Ectodermal cell (in vitro differentiated cells): ENCODE data around the gene NIPA2.

ENCODE experiments used
- H3K27ac ChIP-seq: 2 replicates; pipeline ENCODE4 v1.7.0; 2013; ENCODE audit warnings: mild to moderate bottlenecking, low read depth, low read length; ENCODE audit not compliant: insufficient read depth, poor library complexity, severe bottlenecking
- H3K27me3 ChIP-seq: 2 replicates; pipeline ENCODE4 v1.7.0; 2013; ENCODE audit warnings: mild to moderate bottlenecking, low read length; ENCODE audit not compliant: insufficient read depth, control insufficient read depth, poor library complexity, severe bottlenecking
- H3K36me3 ChIP-seq: one replicate; pipeline ENCODE4 v1.7.0; 2013; ENCODE audit warnings: low read length; ENCODE audit not compliant: control insufficient read depth, insufficient read depth
- H3K4me1 ChIP-seq: one replicate; pipeline ENCODE4 v1.7.0; 2013; ENCODE audit warnings: low read length; ENCODE audit not compliant: control insufficient read depth, insufficient read depth
- H3K4me3 ChIP-seq: 2 replicates; pipeline ENCODE4 v1.7.0; 2013; ENCODE audit warnings: low read depth, low read length, control low read depth; ENCODE audit not compliant: insufficient read depth
- H3K9me3 ChIP-seq: 2 replicates; pipeline ENCODE4 v1.7.0; 2013; ENCODE audit warnings: mild to moderate bottlenecking, low read length, moderate library complexity; ENCODE audit not compliant: control insufficient read depth
- WGBS, 2 experiments: methylation state at CpG; one replicate each; pipeline ENCODE4 v1.1.7; 2013; ENCODE audit warnings: missing lambda C conversion rate in 2 of 2; 5-methylcytosine and 5-hydroxymethylcytosine counted together

Gene NIPA2

DNA sequence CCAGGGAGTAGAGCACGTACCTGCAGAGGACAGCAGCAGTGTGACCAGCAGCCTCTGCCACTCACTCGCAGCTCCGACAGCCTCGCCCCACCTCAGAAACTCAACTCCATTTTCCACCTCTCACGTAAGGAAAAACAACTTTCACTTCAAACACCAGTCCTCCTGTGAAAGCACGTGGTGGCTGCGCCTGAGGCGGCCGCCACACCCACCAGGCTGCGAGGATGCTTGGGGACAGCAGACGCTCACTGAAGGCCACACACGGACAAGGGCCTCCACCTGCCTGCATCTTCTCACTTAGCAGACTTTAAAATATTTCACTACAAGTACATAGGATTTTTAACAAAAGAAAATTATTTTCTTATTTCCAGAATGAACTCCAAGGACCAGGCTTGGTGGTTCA lies 73.8 kb downstream of the NIPA2 start:
- H3K36me3 ChIP-seq = peaks cover 19% of the 10 kb centered on the region
- H3K27me3 ChIP-seq = no peaks in the 10 kb centered on the region
- H3K27ac ChIP-seq = no peak overlapping the region
- 90 to 95% methylated on average over 12 of the region's 12 CpGs for WGBS, 2 experiments
- H3K9me3 ChIP-seq = no peaks in the 10 kb centered on the region
- no peaks in the 10 kb centered on the region for H3K4me1 ChIP-seq
- no peak overlapping the region for H3K4me3 ChIP-seq

GRCh38 chr15:22913646-22914380 lies 75.3 kb downstream of the NIPA2 start:
- H3K9me3 ChIP-seq = no peaks in the 10 kb centered on the region
- H3K4me1 ChIP-seq = no peaks in the 10 kb centered on the region
- H3K36me3 ChIP-seq = peaks cover 15% of the 10 kb centered on the region
- H3K27ac ChIP-seq = no peak overlapping the region
- 96 to 97% methylated on average over 13 of the region's 13 CpGs for WGBS, 2 experiments
- H3K27me3 ChIP-seq = no peaks in the 10 kb centered on the region
- no peak overlapping the region for H3K4me3 ChIP-seq

- Histone ChIP-seq H3K27ac (no peak overlapping the region), H3K9me3 (no peaks in the 10 kb centered on the region), H3K4me3 (no peak overlapping the region), H3K36me3 (peaks cover 10% of the 10 kb centered on the region), H3K4me1 (no peaks in the 10 kb centered on the region), H3K27me3 (no peaks in the 10 kb centered on the region)
- WGBS, 2 experiments = 95 to 96% methylated on average over 25 of the region's 25 CpGs
Observed at GRCh38 chr15:22915866-22916515, 77.5 kb downstream of the NIPA2 start.

DNA sequence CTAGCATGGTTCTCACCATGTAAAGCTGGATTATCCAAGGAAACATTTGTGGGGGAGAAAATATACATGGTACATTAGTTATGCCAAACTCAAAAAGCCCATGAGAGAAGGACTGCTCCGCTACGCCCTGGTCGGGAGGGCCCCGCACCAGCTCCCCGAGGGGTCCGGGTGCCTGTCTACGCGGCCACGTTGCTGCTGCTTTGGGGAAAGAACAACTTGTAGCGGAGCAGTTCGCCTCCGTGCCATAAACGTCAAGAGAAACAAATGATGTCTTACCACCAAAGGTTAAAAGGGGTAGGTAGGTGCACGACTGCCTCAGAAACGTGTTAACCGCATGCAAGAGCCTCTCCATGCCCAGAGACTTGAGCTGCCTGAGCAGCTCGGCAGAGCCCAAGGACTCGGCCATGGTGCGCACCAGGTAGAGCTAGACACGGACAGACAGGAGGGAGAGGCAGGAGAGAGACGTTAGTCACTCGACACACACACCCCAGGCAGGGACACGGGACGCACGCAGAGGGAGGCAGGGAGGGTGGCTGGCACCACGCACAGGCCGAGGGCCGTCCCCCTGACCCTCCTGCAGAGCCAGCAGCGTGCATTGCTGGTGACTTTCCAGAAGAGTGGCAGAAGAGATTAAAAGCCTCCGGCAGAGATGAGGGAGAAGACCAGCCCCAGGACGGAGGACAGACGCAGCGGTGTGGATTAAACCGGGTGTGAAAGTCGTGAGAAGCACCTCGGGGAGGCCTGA lies 78.3 kb downstream of the NIPA2 start:
- H3K36me3 ChIP-seq = peaks cover 9% of the 10 kb centered on the region

GRCh38 chr15:22917556-22917955 lies 79.1 kb downstream of the NIPA2 start:
- H3K4me1 ChIP-seq = no peaks in the 10 kb centered on the region
- H3K36me3 ChIP-seq = peaks cover 9% of the 10 kb centered on the region
- no peaks in the 10 kb centered on the region for H3K27me3 ChIP-seq
- no peak overlapping the region for H3K4me3 ChIP-seq
- no peaks in the 10 kb centered on the region for H3K9me3 ChIP-seq
- H3K27ac ChIP-seq = no peak overlapping the region
- 97% methylated on average over 18 of the region's 18 CpGs for WGBS, 2 experiments

More for the DNA sequence above, 78.3 kb downstream of the NIPA2 start:
- WGBS, 2 experiments = 95% methylated on average over 36 of the region's 36 CpGs
- no peaks in the 10 kb centered on the region for H3K9me3 ChIP-seq
- H3K4me1 ChIP-seq = no peaks in the 10 kb centered on the region
- no peak overlapping the region for H3K27ac ChIP-seq
- no peaks in the 10 kb centered on the region for H3K27me3 ChIP-seq
- H3K4me3 ChIP-seq = no peak overlapping the region
